ENCODE measurements around the gene ATP10B.

GRCh38 chr5:160869989-160870521 lies 18.0 kb upstream of the ATP10B start:
- TF ChIP-seq MXI1 (conservative IDR thresholded peaks at IDR 0.05; ENCODE audit: poor library complexity, severe bottlenecking) (no peak), EZH2 (IDR thresholded peaks at IDR 0.05; ENCODE audit: borderline replicate concordance, insufficient read depth, low read length, poor library complexity, severe bottlenecking) (no peak), SMC3 (conservative IDR thresholded peaks at IDR 0.05; ENCODE audit: poor library complexity) (no peak), TAF1 (IDR thresholded peaks at IDR 0.05; ENCODE audit: low read depth) (no peak), EP300 (conservative IDR thresholded peaks at IDR 0.05; ENCODE audit: poor library complexity, severe bottlenecking) (no peak), POLR2AphosphoS5 (IDR thresholded peaks at IDR 0.05) (no peak)
- TF ChIP-seq, protein P1, sequence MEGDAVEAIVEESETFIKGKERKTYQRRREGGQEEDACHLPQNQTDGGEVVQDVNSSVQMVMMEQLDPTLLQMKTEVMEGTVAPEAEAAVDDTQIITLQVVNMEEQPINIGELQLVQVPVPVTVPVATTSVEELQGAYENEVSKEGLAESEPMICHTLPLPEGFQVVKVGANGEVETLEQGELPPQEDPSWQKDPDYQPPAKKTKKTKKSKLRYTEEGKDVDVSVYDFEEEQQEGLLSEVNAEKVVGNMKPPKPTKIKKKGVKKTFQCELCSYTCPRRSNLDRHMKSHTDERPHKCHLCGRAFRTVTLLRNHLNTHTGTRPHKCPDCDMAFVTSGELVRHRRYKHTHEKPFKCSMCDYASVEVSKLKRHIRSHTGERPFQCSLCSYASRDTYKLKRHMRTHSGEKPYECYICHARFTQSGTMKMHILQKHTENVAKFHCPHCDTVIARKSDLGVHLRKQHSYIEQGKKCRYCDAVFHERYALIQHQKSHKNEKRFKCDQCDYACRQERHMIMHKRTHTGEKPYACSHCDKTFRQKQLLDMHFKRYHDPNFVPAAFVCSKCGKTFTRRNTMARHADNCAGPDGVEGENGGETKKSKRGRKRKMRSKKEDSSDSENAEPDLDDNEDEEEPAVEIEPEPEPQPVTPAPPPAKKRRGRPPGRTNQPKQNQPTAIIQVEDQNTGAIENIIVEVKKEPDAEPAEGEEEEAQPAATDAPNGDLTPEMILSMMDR (IDR thresholded peaks at IDR 0.05; ENCODE audit: poor library complexity, severe bottlenecking), result no peak

Measured in neural cell (in vitro differentiated cells).